ENCODE data around the gene ACTR2. TPM values are rescaled to one million over a fixed set of nuclear protein-coding genes. Genes with fewer than 3 reads are reported as not detected.

Gene ACTR2
- total and polyA plus RNA-seq, 2 of the 13 experiments (the other 11 are each of a cell fraction or from before 2014, with no cell fraction given) = 51.2 to 100 TPM

DNA sequence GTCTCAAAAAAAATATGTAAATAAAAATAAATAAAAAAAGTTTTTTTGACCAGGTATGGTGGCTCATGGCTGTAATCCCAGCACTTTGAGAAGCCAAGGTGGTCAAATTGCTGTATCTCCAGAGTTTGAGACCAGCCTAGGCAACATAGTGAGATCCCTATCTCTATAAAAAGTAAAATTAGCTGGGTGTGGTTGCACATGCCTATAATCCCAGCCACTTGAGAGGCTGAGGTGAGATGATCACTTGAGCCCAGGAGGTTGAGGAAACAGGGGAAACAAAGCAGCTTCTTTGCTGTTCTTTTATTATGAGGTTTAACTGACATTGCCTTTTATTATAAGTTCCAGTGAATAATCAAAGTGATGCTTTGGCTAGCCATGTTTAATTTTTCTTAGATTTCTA is 25.0 kb downstream of the ACTR2 start (continued):
- no peak for TF ChIP-seq FOXM1 (CRISPR knock-in tag; IDR thresholded peaks at IDR 0.05)

DNA sequence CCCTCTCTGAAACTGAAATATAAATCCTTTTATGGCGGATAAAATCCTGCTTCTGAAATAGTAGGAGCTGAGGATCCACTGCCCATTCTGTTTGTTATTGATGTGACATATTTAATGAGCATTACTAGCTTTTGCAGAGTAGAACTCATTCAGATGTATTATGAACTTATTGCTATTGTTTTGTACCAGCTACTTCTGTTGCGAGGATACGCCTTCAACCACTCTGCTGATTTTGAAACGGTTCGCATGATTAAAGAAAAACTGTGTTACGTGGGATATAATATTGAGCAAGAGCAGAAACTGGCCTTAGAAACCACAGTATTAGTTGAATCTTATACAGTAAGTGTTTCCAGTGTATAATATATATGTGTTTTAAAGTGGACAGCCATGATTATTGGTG is 27.7 kb downstream of the ACTR2 start:
- no peak for FAIRE-seq
- 98% methylated on average over 6 of the region's 6 CpGs for WGBS (ENCODE audit: low lambda C conversion rate)
- BruUV-seq (replicated peaks) = no TSS peak

More for the DNA sequence above, 27.7 kb downstream of the ACTR2 start:
- no peaks in the 10 kb centered on the region for H3K79me2 ChIP-seq (ENCODE audit: insufficient read depth, low read length)
- in situ Hi-C loops (cut with HindIII; ENCODE audit: extremely low pct_ligation_motif_present, low pct_unique_long_range_greater_than_20kb) = no loop called here
- TF ChIP-seq RBAK (CRISPR knock-in tag; IDR thresholded peaks at IDR 0.05) (no peak), ELF1 (CRISPR knock-in tag; IDR thresholded peaks at IDR 0.05) (no peak), NFE2L2 (IDR thresholded peaks at IDR 0.05; ENCODE audit: low read length) (no peak), SRSF1 (optimal IDR thresholded peaks at IDR 0.05; ENCODE audit: low read depth, low read length) (no peak), BHLHE40 (IDR thresholded peaks at IDR 0.05; ENCODE audit: low read length) (no peak), PCBP2 (optimal IDR thresholded peaks at IDR 0.05; ENCODE audit: low read depth, low read length, poor library complexity, severe bottlenecking) (no peak), ZFP82 (CRISPR knock-in tag; IDR thresholded peaks at IDR 0.05; ENCODE audit: borderline replicate concordance) (no peak), PHF8 (CRISPR knock-in tag; IDR thresholded peaks at IDR 0.05) (no peak), ZNF746 (CRISPR knock-in tag; IDR thresholded peaks at IDR 0.05) (no peak)
- TF ChIP-seq, protein P1, sequence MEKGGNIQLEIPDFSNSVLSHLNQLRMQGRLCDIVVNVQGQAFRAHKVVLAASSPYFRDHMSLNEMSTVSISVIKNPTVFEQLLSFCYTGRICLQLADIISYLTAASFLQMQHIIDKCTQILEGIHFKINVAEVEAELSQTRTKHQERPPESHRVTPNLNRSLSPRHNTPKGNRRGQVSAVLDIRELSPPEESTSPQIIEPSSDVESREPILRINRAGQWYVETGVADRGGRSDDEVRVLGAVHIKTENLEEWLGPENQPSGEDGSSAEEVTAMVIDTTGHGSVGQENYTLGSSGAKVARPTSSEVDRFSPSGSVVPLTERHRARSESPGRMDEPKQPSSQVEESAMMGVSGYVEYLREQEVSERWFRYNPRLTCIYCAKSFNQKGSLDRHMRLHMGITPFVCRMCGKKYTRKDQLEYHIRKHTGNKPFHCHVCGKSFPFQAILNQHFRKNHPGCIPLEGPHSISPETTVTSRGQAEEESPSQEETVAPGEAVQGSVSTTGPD (CRISPR knock-in tag; IDR thresholded peaks at IDR 0.05) = no peak
- TF ChIP-seq, protein P2, sequence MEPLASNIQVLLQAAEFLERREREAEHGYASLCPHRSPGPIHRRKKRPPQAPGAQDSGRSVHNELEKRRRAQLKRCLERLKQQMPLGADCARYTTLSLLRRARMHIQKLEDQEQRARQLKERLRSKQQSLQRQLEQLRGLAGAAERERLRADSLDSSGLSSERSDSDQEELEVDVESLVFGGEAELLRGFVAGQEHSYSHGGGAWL (CRISPR knock-in tag; IDR thresholded peaks at IDR 0.05) = no peak
- TF ChIP-seq, protein P3, sequence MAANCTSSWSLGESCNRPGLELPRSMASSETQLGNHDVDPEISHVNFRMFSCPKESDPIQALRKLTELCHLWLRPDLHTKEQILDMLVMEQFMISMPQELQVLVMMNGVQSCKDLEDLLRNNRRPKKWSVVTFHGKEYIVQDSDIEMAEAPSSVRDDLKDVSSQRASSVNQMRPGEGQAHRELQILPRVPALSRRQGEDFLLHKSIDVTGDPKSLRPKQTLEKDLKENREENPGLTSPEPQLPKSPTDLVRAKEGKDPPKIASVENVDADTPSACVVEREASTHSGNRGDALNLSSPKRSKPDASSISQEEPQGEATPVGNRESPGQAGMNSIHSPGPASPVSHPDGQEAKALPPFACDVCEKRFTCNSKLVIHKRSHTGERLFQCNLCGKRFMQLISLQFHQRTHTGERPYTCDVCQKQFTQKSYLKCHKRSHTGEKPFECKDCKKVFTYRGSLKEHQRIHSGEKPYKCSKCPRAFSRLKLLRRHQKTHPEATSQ (CRISPR knock-in tag; IDR thresholded peaks at IDR 0.05; ENCODE audit: borderline replicate concordance) = no peak
- TF ChIP-seq, protein P4, sequence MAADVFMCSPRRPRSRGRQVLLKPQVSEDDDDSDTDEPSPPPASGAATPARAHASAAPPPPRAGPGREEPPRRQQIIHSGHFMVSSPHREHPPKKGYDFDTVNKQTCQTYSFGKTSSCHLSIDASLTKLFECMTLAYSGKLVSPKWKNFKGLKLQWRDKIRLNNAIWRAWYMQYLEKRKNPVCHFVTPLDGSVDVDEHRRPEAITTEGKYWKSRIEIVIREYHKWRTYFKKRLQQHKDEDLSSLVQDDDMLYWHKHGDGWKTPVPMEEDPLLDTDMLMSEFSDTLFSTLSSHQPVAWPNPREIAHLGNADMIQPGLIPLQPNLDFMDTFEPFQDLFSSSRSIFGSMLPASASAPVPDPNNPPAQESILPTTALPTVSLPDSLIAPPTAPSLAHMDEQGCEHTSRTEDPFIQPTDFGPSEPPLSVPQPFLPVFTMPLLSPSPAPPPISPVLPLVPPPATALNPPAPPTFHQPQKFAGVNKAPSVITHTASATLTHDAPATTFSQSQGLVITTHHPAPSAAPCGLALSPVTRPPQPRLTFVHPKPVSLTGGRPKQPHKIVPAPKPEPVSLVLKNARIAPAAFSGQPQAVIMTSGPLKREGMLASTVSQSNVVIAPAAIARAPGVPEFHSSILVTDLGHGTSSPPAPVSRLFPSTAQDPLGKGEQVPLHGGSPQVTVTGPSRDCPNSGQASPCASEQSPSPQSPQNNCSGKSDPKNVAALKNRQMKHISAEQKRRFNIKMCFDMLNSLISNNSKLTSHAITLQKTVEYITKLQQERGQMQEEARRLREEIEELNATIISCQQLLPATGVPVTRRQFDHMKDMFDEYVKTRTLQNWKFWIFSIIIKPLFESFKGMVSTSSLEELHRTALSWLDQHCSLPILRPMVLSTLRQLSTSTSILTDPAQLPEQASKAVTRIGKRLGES (CRISPR knock-in tag; IDR thresholded peaks at IDR 0.05; ENCODE audit: borderline replicate concordance) = no peak
- TF ChIP-seq, protein P5, sequence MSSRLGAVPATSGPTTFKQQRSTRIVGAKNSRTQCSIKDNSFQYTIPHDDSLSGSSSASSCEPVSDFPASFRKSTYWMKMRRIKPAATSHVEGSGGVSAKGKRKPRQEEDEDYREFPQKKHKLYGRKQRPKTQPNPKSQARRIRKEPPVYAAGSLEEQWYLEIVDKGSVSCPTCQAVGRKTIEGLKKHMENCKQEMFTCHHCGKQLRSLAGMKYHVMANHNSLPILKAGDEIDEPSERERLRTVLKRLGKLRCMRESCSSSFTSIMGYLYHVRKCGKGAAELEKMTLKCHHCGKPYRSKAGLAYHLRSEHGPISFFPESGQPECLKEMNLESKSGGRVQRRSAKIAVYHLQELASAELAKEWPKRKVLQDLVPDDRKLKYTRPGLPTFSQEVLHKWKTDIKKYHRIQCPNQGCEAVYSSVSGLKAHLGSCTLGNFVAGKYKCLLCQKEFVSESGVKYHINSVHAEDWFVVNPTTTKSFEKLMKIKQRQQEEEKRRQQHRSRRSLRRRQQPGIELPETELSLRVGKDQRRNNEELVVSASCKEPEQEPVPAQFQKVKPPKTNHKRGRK (CRISPR knock-in tag; IDR thresholded peaks at IDR 0.05) = no peak
- H3K27me3 ChIP-seq (ENCODE audit: control insufficient read depth in 1 of 2, insufficient read depth in 2 of 2, low read length in 2 of 2) = no peaks in the 10 kb centered on the region
- H4K20me1 ChIP-seq (ENCODE audit: insufficient read depth, low read length) = no peaks in the 10 kb centered on the region
- no peak overlapping the region for H3K4me2 ChIP-seq (ENCODE audit: low read depth, low read length)
- no peaks in the 10 kb centered on the region for H3K9me3 ChIP-seq (ENCODE audit: low read length)
- DNase-seq (ENCODE audit: low spot score) = no peak
- ChIA-PET POLR2A (no interaction called here), CTCF (ENCODE audit: low intra/inter-chr PET ratio, low total read pairs) (no interaction called here)
- H3K4me1 ChIP-seq (ENCODE audit: insufficient read depth, low read length) = no peaks in the 10 kb centered on the region
- intact Hi-C loops (cut with micrococcal nuclease; ENCODE audit: unreplicated experiment) = no loop called here
- H2AFZ ChIP-seq (ENCODE audit: low read length) = no peak overlapping the region
- H3K27ac ChIP-seq (ENCODE audit: extremely low read length, insufficient read depth, low read length) = no peak overlapping the region
- no peak overlapping the region for H3K4me3 ChIP-seq (replicated peaks in 1 of 3; ENCODE audit: insufficient read depth in 1 of 3, low read depth in 2 of 3, low read length in 3 of 3)
- peaks cover 11 to 61% of the 10 kb centered on the region in 2 experiments for H3K36me3 ChIP-seq (replicated peaks in 1 of 2; ENCODE audit: control insufficient read depth in 1 of 2, insufficient read depth in 2 of 2, low read length in 2 of 2)
- ATAC-seq = no peak
- no peak overlapping the region for H3K9ac ChIP-seq (ENCODE audit: insufficient read depth, low read depth, low read length)

All from HepG2 (cell line).